ENCODE measurements around the gene TOLLIP.

The TOLLIP gene

GRCh38 chr11:1353383-1354124, 44.1 kb upstream of the TOLLIP start:
- H3K4me3 ChIP-seq (replicated peaks; ENCODE audit: low read depth, low read length) = no peak overlapping the region
- no peak for DNase-seq (ENCODE audit: low read depth)
- no peak for TF ChIP-seq CTCF (IDR thresholded peaks at IDR 0.05; ENCODE audit: low read length, missing control alignments)

- no peak for DNase-seq (ENCODE audit: low read depth)
- TF ChIP-seq CTCF (IDR thresholded peaks at IDR 0.05; ENCODE audit: low read length, missing control alignments) = no peak
- H3K4me3 ChIP-seq (replicated peaks; ENCODE audit: low read depth, low read length) = no peak overlapping the region
Measured at GRCh38 chr11:1352696-1353382, 43.4 kb upstream of the TOLLIP start.

- DNase-seq (ENCODE audit: low read depth) = no peak
- no peak overlapping the region for H3K4me3 ChIP-seq (replicated peaks; ENCODE audit: low read depth, low read length)
- TF ChIP-seq CTCF (IDR thresholded peaks at IDR 0.05; ENCODE audit: low read length, missing control alignments) = no peak
Measured at GRCh38 chr11:1351278-1351937, 42.0 kb upstream of the TOLLIP start.

- no peak for TF ChIP-seq CTCF (IDR thresholded peaks at IDR 0.05; ENCODE audit: low read length, missing control alignments)
- no peak overlapping the region for H3K4me3 ChIP-seq (replicated peaks; ENCODE audit: low read depth, low read length)
- DNase-seq (ENCODE audit: low read depth) = no peak
Measured at GRCh38 chr11:1350086-1350725, 40.8 kb upstream of the TOLLIP start.

GRCh38 chr11:1349327-1350041, 40.1 kb upstream of the TOLLIP start:
- TF ChIP-seq CTCF (IDR thresholded peaks at IDR 0.05; ENCODE audit: low read length, missing control alignments) = no peak

GRCh38 chr11:1348796-1349326, 39.4 kb upstream of the TOLLIP start:
- no peak for DNase-seq (ENCODE audit: low read depth)
- H3K4me3 ChIP-seq (replicated peaks; ENCODE audit: low read depth, low read length) = no peak overlapping the region
- no peak for TF ChIP-seq CTCF (IDR thresholded peaks at IDR 0.05; ENCODE audit: low read length, missing control alignments)

More at GRCh38 chr11:1349327-1350041, 40.1 kb upstream of the TOLLIP start:
- no peak overlapping the region for H3K4me3 ChIP-seq (replicated peaks; ENCODE audit: low read depth, low read length)
- DNase-seq (ENCODE audit: low read depth) = no peak
